ENCODE measurements around the gene AHCYL2. TPM values are rescaled to one million over a fixed set of nuclear protein-coding genes. Genes with fewer than 3 reads are reported as not detected.

Gene AHCYL2
- total and polyA plus RNA-seq, 2 experiments from 2014 or later: 7.8 to 29.4 TPM

DNA sequence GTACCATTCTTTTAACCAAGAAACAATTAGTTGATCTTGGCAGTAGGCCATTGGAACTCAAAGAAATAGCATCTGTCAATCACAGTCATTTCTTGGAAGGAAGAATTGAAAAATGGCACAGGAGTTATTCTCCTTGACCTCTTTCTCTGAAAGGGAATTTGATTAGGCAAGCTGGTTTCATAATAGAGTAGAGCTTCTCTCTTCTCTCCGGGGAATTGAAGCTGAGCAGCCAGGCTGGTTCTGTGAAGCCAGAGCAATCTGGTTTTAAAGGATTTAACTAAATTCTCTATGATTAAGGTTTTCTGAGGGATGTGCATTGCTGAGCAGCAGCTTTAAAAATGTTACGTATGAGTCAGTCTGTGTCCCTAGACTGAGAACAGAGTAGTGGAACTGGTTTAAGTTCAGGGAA is 70.2 kb downstream of the AHCYL2 start (continued):
- TF ChIP-seq, protein P1, sequence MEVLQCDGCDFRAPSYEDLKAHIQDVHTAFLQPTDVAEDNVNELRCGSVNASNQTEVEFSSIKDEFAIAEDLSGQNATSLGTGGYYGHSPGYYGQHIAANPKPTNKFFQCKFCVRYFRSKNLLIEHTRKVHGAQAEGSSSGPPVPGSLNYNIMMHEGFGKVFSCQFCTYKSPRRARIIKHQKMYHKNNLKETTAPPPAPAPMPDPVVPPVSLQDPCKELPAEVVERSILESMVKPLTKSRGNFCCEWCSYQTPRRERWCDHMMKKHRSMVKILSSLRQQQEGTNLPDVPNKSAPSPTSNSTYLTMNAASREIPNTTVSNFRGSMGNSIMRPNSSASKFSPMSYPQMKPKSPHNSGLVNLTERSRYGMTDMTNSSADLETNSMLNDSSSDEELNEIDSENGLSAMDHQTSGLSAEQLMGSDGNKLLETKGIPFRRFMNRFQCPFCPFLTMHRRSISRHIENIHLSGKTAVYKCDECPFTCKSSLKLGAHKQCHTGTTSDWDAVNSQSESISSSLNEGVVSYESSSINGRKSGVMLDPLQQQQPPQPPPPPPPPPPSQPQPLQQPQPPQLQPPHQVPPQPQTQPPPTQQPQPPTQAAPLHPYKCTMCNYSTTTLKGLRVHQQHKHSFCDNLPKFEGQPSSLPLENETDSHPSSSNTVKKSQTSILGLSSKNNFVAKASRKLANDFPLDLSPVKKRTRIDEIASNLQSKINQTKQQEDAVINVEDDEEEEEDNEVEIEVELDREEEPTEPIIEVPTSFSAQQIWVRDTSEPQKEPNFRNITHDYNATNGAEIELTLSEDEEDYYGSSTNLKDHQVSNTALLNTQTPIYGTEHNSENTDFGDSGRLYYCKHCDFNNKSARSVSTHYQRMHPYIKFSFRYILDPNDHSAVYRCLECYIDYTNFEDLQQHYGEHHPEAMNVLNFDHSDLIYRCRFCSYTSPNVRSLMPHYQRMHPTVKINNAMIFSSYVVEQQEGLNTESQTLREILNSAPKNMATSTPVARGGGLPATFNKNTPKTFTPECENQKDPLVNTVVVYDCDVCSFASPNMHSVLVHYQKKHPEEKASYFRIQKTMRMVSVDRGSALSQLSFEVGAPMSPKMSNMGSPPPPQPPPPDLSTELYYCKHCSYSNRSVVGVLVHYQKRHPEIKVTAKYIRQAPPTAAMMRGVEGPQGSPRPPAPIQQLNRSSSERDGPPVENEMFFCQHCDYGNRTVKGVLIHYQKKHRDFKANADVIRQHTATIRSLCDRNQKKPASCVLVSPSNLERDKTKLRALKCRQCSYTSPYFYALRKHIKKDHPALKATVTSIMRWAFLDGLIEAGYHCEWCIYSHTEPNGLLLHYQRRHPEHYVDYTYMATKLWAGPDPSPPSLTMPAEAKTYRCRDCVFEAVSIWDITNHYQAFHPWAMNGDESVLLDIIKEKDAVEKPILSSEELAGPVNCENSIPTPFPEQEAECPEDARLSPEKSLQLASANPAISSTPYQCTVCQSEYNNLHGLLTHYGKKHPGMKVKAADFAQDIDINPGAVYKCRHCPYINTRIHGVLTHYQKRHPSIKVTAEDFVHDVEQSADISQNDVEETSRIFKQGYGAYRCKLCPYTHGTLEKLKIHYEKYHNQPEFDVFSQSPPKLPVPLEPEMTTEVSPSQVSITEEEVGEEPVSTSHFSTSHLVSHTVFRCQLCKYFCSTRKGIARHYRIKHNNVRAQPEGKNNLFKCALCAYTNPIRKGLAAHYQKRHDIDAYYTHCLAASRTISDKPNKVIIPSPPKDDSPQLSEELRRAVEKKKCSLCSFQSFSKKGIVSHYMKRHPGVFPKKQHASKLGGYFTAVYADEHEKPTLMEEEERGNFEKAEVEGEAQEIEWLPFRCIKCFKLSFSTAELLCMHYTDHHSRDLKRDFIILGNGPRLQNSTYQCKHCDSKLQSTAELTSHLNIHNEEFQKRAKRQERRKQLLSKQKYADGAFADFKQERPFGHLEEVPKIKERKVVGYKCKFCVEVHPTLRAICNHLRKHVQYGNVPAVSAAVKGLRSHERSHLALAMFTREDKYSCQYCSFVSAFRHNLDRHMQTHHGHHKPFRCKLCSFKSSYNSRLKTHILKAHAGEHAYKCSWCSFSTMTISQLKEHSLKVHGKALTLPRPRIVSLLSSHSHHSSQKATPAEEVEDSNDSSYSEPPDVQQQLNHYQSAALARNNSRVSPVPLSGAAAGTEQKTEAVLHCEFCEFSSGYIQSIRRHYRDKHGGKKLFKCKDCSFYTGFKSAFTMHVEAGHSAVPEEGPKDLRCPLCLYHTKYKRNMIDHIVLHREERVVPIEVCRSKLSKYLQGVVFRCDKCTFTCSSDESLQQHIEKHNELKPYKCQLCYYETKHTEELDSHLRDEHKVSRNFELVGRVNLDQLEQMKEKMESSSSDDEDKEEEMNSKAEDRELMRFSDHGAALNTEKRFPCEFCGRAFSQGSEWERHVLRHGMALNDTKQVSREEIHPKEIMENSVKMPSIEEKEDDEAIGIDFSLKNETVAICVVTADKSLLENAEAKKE (CRISPR knock-in tag; IDR thresholded peaks at IDR 0.05): no peak
- TF ChIP-seq EZH2phosphoT487 (IDR thresholded peaks at IDR 0.05; ENCODE audit: unreplicated experiment) (no peak), NANOG (IDR thresholded peaks at IDR 0.05; ENCODE audit: borderline replicate concordance) (no peak), ZNF114 (CRISPR knock-in tag; IDR thresholded peaks at IDR 0.05) (no peak)

DNA sequence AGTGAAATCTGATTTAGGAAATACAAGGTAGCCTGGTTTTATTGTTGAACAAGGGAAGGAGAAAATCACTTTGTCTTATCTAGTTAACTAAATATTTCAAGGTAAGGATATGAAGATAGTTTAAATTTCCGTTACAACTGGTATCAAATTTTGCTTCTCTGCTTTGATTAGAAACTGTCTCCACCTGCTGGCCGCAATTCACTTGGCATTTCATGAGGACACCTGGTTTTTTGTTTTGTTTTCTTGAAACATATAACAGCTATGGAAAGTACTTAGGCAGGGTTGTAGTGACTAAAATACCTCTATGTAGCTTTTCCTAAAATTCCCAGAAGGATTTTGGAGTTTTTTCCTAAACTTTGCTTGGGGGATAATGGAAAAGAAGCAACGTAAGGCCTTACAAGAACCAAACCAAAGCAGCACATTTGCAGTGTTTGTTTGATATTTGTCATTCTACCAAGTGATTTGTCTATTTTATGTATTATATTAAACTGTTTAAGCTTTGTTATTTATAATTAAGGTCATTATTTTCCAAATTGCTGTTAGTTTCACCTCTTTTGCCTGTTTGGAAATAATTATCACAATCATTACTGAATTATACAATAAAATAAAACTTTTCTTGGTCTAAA is 73.6 kb downstream of the AHCYL2 start:
- Mint-ChIP-seq H3K27me3 (ENCODE audit: insufficient read depth, low read depth, poor library complexity) (peaks cover 4% of the 10 kb centered on the region), H3K4me1 (no peaks in the 10 kb centered on the region), H3K9me3 (peaks cover 5% of the 10 kb centered on the region; the same call in 2 of the 3 replicates), H3K27ac (no peak overlapping the region), H3K36me3 (ENCODE audit: low read depth) (peaks cover 20% of the 10 kb centered on the region), H3K4me3 (no peak overlapping the region)
- DNase-seq (ENCODE audit: low spot score) (peak; percentile 84), ATAC-seq (peak; percentile 45; the same call in 2 of the 3 replicates)
- Histone ChIP-seq H3K4me3 (no peak overlapping the region), H3K36me3 (ENCODE audit: insufficient read depth) (0 out of 2 replicates have a peak, but pooled peaks cover 4% of the 10 kb centered on the region), H3F3A (replicated peaks; ENCODE audit: low read depth) (no peaks in the 10 kb centered on the region), H2AFZ (no peak overlapping the region), H3K27ac (ENCODE audit: low read depth) (no peak overlapping the region), H4K20me1 (replicated peaks; ENCODE audit: insufficient read depth) (no peaks in the 10 kb centered on the region), H3K27me3 (ENCODE audit: insufficient read depth) (no peaks in the 10 kb centered on the region), H3K4me1 (ENCODE audit: insufficient read depth) (no peaks in the 10 kb centered on the region), H3K4me2 (no peak overlapping the region), H3K9me2 (ENCODE audit: insufficient read depth) (no peaks in the 10 kb centered on the region), H3K79me2 (replicated peaks; ENCODE audit: insufficient read depth) (peaks cover 6% of the 10 kb centered on the region; the same call in 1 of the 2 replicates)
- TF ChIP-seq, protein P2, sequence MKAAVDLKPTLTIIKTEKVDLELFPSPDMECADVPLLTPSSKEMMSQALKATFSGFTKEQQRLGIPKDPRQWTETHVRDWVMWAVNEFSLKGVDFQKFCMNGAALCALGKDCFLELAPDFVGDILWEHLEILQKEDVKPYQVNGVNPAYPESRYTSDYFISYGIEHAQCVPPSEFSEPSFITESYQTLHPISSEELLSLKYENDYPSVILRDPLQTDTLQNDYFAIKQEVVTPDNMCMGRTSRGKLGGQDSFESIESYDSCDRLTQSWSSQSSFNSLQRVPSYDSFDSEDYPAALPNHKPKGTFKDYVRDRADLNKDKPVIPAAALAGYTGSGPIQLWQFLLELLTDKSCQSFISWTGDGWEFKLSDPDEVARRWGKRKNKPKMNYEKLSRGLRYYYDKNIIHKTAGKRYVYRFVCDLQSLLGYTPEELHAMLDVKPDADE (IDR thresholded peaks at IDR 0.05): no peak
- TF ChIP-seq, protein P3, sequence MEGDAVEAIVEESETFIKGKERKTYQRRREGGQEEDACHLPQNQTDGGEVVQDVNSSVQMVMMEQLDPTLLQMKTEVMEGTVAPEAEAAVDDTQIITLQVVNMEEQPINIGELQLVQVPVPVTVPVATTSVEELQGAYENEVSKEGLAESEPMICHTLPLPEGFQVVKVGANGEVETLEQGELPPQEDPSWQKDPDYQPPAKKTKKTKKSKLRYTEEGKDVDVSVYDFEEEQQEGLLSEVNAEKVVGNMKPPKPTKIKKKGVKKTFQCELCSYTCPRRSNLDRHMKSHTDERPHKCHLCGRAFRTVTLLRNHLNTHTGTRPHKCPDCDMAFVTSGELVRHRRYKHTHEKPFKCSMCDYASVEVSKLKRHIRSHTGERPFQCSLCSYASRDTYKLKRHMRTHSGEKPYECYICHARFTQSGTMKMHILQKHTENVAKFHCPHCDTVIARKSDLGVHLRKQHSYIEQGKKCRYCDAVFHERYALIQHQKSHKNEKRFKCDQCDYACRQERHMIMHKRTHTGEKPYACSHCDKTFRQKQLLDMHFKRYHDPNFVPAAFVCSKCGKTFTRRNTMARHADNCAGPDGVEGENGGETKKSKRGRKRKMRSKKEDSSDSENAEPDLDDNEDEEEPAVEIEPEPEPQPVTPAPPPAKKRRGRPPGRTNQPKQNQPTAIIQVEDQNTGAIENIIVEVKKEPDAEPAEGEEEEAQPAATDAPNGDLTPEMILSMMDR (conservative IDR thresholded peaks at IDR 0.05; ENCODE audit: low read depth in 2 of 2): peak; percentile 77 to 96
- TF ChIP-seq JUNB (IDR thresholded peaks at IDR 0.05; ENCODE audit: unreplicated experiment): no peak

Data from GM23338 (cell line).